ENCODE results near the gene NUDT6.

- TF ChIP-seq CTCF (conservative IDR thresholded peaks at IDR 0.05) (no peak), ZFX (IDR thresholded peaks at IDR 0.05) (no peak)
Observed at GRCh38 chr4:122920473-122920872, 1.9 kb downstream of the NUDT6 start.
